A673 (cell line): ENCODE results near the gene RFX6.

Experiments used
- CTCF ChIP-seq: fragments of 300-800, 200-600 bp; sonication (generic); conservative IDR thresholded peaks from 2 replicates; pipeline ENCODE4 v1.5.1; 2017; ENCODE audit warnings: low read depth, mild to moderate bottlenecking, antibody characterized with exemption, low read length, moderate library complexity, mixed read lengths
- EZH2 ChIP-seq: fragments of 200-600 bp; sonication (generic); IDR thresholded peaks from 2 replicates; pipeline ENCODE4 v1.6.1; 2017; ENCODE audit warnings: borderline replicate concordance, low read depth, mild to moderate bottlenecking, mixed read lengths, antibody characterized with exemption, low read length; ENCODE audit not compliant: poor library complexity, severe bottlenecking

DNA sequence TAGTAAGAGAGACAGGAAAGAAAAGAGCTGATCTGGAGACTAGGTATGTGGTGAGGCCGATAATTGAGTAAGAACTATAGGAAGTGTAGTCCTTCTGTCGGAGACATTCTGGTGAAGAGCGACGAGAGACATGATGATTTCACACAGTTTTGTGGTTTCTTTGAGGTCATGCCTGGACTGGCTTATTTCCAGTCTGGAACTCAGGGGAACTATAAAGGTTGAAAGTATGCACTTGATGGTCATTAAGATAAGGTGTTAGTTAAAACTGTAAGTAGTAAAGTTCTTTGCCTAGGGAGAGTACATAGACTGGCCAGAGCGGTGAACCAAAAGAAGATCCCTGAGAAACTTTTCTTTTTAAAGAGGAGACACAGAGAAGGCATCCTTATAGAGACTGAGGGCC, 68.8 kb downstream of the RFX6 start:
- TF ChIP-seq CTCF (no peak), EZH2 (no peak)
